Suppressor macrophage (primary cell): ENCODE results near the gene CADM1.

Source experiments
- DNase-seq, 4 experiments: peaks; one replicate each; pipeline ENCODE4 v3.0.0-alpha.2; 2020 to 2022

CADM1 gene

GRCh38 chr11:115170133-115170815 lies 333.9 kb downstream of the CADM1 start:
- peak; percentile 41 to 58 (median 50) for DNase-seq

GRCh38 chr11:115169251-115169650 lies 335.0 kb downstream of the CADM1 start:
- no peak for DNase-seq

GRCh38 chr11:115168686-115169085 lies 335.5 kb downstream of the CADM1 start:
- no peak for DNase-seq

- no peak for DNase-seq
Measured at GRCh38 chr11:115168229-115168671, 336.0 kb downstream of the CADM1 start.

- no peak for DNase-seq
Measured at GRCh38 chr11:115167456-115167855, 336.8 kb downstream of the CADM1 start.

- DNase-seq = no peak
Measured at GRCh38 chr11:115166820-115167219, 337.4 kb downstream of the CADM1 start.

GRCh38 chr11:115164774-115165173 lies 339.4 kb downstream of the CADM1 start:
- no peak for DNase-seq

GRCh38 chr11:115162919-115163318 lies 341.3 kb downstream of the CADM1 start:
- DNase-seq = no peak

GRCh38 chr11:115161876-115162275 lies 342.3 kb downstream of the CADM1 start:
- DNase-seq = no peak

- DNase-seq = no peak
Measured at GRCh38 chr11:115159207-115159606, 345.0 kb downstream of the CADM1 start.

GRCh38 chr11:115158053-115158452 lies 346.2 kb downstream of the CADM1 start:
- no peak for DNase-seq

GRCh38 chr11:115157247-115157646 lies 347.0 kb downstream of the CADM1 start:
- no peak for DNase-seq

GRCh38 chr11:115155978-115156377 lies 348.2 kb downstream of the CADM1 start:
- DNase-seq = no peak

- no peak for DNase-seq
Measured at GRCh38 chr11:115155320-115155719, 348.9 kb downstream of the CADM1 start.

- no peak for DNase-seq
Measured at GRCh38 chr11:115154355-115154736, 349.9 kb downstream of the CADM1 start.

GRCh38 chr11:115153731-115154354 lies 350.4 kb downstream of the CADM1 start:
- DNase-seq = no peak

- DNase-seq = no peak
Measured at GRCh38 chr11:115153135-115153534, 351.1 kb downstream of the CADM1 start.

GRCh38 chr11:115151010-115151409 lies 353.2 kb downstream of the CADM1 start:
- no peak for DNase-seq

- DNase-seq = no peak
Measured at GRCh38 chr11:115148691-115149090, 355.5 kb downstream of the CADM1 start.

- no peak for DNase-seq
Measured at GRCh38 chr11:115148101-115148500, 356.1 kb downstream of the CADM1 start.

- DNase-seq = no peak
Measured at GRCh38 chr11:115147243-115147807, 356.9 kb downstream of the CADM1 start.

- peak in 2 of 4 experiments; percentile 9 to 10 for DNase-seq
Measured at GRCh38 chr11:115146425-115146824, 357.8 kb downstream of the CADM1 start.

- DNase-seq = no peak
Measured at GRCh38 chr11:115145324-115145723, 358.9 kb downstream of the CADM1 start.

GRCh38 chr11:115144914-115145313 lies 359.3 kb downstream of the CADM1 start:
- no peak for DNase-seq
